NCI-H2107 treated with DMSO at 0.1 percent for 48 hours (cell line): Measurements from ENCODE around the gene NR5A2.
A peak's percentile ranks its signal among the peaks of the same experiment; 100 is the strongest.

Experiments
- DNase-seq: peaks from one replicate; lab custom pipeline; 2025; ENCODE audit not compliant: unreplicated experiment; lab: John Stamatoyannopoulos, UW

NR5A2 gene

DNA sequence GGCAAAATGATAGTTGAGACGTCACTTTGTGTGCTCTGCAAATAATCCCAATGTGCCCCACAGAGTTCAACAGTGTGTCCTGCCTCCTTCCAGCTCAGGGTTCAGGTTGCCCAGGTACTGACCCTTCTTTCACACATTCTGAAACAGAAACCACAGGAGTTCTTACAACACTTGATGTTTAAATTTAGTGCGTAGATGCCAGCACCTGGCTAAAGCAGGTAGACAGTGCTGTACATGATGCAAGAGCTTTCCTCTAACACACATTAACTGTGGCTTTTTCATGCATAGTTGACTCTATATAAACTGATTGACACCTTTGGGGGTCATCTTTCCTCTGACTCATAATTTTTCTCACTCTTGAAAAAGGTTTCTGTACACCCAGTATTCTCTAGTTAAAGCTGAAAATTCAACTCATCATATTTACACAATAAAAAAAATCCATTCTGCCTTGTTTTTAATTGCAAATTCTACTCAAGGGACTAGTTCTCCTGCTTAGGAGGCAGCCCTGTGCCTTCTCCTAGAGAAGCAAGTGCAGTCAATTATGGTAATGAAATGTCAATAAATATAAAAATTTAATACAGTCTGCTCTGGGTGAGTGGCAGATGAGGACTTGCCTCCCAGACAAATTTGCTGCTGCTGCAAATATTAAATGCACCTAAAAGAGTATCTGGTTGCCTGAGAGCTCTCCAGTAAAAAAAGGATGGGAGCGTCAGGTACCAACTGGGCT is 91.4 kb downstream of the NR5A2 start:
- peak; percentile 95 for DNase-seq

DNA sequence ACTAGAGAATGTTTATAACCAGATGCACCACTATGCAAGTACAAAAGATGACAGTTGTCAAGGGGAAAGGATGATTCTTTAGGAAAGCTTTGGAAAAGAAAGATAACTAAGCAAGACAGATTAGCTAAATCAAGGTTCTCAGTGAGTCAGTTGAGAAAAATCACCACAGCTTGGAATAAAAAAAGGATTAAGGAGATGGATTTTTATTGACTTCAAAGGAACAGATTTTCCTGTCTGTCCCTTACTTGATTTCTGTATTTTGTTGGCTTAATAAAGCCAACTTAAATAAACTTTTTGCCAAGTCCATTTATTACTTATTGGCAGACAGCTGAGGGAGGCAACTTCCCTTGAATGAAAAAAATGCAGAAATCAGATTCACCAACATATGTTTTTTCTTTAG is 93.9 kb downstream of the NR5A2 start:
- DNase-seq = no peak

DNA sequence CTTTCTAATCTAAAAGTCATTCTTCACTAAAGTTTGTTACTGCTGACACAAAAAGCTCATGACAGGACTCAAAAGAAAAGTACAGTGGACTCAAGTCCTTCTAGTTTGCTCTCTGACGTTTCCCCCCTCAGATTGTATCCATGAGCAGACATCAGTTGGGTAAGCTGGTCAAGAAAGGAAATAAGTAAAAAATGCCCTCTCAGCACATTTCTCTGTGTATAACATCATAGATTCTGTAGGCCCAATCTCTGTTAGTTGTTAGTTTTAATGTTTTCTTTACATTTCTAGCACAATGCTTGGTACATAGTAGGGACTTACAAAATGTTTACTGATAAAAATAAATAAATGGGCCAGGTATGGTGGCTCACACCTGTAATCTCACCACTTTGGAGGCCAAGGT is 96.8 kb downstream of the NR5A2 start:
- no peak for DNase-seq

DNA sequence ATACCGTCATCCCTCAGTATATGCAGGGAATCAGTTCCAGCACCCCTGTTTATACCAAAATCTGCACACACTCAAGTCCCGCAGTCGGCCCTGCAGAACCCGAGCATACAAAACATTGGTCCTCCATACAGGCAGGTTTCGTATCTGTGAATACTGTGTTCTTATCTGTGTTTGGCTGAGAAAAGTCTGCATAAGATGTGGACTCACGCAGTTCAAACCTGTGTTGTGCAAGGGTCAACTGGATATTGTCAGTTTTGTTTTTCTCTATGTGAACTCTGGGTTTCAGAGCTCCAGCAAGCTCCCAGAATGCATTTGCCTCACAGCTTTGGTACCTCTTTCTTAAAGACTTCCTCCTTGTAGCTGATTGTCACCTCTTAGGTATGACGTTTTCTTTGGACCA is 100.6 kb downstream of the NR5A2 start:
- DNase-seq = no peak

DNA sequence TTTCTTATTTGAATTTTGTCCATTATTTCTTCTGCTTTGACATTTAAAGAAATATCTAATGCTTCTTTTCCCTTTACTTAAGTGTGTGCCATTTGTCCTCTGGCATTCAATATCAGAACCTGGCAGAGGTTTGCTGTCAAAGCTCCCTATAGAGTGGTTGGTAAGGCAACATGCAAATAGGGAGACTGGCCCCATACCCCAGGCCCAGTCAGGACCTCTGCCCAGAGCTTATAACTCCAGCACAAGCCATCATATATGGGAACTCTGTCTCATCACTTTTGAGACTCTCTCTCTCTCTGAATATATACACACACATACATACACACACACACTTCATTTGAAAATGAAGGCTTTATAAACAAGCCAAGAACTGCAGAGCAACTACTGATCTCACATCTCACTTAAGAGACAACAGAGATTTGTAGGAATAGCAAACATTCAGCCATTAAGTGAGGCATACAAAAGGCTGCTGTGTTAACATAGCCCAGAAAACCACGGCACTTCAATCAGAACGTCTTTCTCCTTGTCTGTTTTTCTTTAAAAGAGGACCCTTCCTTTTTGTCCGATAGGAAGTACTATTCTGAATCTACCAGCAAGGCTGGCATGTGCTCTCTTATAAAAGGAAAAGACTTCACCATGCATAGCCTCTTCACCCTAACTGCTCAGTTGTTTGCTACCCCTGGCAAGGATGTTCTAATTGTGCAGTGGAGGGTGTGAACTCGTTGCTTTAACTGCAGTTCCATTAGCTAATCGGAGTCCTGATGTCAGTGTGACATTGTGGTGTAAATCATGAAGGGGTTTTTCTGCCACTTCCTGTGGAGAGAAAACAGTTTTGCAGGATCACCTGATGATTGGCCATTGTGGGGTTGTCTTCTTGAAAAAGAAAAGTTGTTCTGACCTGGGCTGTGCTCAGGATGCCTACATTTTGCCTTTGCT is 101.7 kb downstream of the NR5A2 start:
- no peak for DNase-seq

DNA sequence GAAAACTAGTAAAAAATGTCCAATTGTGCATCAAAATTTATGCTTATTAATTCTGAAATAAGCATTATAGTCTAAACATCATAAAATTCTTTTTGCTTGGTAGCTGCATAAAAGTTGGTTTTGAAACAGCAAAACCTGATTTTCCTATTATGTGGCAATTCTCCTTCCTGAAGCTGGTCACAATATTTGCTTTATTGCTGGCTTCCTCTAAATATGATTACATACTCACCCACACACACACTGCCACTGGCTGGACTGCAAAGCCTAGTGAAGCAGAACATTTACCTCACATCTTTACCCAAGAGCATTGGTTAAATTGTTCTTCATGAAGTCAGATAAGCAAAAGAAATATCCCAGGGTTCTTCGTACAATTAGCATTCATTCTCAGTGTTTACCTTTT is 103.0 kb downstream of the NR5A2 start:
- no peak for DNase-seq

DNA sequence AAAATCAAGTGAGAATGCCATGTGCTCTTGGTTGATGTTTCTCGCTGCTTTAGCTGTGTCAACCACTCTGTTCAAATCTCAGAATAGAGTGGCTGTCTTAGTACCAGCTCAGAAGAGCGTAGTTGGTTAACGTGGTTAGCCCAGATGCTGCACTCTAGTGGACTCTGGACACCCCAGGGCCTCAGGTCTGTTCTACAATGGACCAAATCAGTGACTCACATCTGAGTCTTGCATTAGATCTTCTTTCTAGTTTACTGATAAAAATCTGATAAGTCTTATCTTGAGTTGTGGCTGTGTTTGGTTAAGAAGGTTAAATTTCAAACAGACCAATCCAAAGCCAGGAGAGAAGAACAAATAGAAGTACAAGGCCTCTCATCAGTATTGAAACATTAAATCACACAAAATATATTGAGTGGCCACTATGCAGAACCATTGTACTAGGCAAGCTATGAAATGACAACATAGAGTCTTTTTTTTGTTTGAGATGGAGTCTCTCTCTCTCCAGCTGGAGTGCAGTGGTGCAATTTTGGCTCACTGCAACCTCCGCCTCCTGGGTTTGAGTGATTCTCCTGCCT is 104.1 kb downstream of the NR5A2 start:
- no peak for DNase-seq

DNA sequence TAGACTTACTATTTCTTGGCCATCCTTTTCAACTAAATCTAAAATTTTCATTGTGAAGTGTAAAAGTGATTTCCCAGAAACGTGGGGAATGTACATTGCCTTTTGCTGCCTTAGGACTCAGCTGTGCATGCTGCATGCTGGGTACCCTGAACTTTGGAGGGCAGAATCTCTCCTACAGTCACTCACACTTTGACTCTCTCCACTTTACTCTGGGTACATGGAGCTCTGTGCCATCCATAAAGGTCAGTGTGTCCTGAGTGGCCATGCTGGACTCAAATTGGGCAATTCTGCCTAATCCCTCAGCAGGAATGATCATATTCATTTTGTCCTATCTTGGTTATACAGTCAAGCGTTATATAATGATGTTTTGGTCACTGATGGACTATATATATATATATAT is 105.6 kb downstream of the NR5A2 start:
- DNase-seq = no peak

DNA sequence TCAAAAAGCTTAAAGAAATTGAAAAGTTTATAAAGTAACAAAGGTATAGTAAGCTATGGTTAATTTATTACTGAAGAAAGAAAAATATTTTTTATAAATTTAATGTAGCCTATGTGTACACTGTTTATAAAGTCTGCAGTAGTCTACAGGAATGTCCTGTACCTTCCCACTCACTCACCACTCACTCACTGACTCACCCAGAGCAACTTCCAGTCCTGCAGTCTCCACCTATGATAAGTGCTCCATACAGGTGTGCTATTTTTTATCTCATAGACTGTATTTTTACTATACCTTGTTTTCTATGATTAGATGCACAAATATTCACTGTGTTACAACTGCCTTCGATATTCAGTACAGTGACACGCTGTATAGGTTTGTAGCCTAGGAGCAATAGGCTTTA is 106.6 kb downstream of the NR5A2 start:
- no peak for DNase-seq

DNA sequence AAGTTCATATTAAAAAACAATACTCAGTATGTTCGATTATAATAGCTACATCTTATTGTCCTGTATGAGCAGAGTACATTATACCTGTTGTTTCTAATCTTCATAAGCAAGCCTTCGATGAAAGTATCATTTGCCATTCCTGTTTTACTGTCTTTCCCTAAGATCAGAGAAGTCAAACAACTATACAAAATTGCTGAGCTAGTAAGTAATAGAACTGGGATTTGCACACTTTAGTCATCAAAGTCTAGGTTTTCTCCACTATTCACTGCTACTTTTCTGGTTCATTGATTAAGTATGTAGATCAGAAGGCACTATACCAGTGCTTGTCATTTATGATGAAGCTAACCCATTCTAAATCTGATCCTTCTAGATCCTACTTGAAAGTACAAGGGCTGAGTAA is 108.9 kb downstream of the NR5A2 start:
- no peak for DNase-seq

DNA sequence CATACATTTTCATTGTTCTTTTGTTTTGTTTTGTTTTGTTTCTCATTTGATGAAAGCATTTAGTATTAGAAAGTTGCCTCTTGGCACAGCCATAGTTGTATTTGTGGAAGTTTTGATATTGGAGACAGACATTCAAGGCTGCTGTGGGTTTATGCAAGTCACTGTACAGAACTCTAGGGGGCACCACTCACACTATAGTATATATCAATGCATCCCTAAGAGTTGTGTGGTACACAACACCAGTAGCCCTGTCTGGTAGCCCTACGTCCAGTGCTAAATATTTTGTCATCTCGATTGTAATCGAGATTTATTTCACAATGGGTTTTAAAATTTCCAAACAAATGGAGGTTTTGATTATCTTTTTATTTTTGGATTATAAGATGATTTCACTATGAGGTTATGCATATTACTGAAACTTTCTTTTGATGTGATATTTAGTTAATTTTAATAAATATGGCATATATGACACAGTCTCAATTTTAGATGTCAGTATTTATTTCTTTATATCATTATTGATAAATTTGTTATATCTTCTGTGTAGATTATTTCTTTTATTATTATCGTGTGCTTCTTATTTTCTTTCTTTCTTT is 112.2 kb downstream of the NR5A2 start:
- DNase-seq = peak; percentile 86

DNA sequence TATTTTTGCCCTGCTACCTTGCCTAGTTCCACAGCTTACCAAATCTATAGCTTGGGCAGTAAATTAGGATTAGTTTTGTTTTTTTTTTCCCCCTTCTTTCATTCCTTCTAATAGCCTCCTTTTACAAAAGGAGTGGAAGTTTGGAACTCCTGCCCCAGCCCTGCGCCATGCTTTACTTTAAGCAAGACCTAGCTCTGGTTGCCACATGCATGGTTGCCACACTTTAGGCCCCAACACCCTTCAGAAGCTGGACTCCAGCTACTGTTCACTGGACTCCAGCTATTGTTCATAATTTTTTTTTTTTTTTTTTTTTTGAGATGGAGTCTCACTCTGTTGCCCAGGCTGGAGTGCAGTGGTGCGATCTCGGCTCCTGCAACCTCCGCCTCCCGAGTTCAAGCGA is 115.8 kb downstream of the NR5A2 start:
- DNase-seq = no peak

DNA sequence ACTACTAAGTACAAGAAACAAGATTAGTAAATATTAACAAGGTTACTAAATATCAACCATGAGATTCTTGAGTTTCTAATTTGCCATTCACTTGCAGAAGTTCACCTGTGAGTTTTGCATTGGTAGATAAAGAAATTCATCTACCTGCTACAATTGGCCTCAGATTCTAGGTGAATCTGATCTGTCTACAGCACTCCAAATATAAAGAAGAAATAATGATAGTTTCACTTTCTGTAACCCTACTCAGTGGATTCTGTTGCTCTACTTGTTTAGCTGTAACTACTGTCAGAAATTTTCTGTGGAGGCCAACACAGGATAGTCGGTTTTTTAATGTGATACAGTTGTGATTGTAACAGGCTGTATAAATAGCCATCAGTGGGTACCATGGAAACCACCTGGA is 118.6 kb downstream of the NR5A2 start:
- DNase-seq = no peak

DNA sequence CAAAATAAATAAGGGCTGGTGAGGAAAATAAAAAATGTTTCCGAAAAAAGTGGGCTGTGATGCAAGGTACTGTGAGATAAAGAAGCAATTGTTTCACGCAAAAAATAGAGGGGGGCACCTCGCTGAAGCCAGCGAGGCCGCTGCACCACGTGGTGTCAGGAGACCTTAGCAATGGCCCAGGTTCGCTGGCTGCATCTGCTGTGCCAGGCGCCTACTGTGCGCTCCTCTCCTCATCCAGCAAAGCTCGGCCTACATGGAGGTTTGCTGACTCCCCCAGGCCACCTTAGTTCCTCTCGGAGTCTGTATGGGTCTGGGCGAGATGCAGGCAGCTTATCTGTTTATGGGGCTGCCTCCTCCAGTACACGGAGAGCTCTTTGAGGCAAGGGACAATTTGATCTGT is 119.6 kb downstream of the NR5A2 start:
- no peak for DNase-seq

DNA sequence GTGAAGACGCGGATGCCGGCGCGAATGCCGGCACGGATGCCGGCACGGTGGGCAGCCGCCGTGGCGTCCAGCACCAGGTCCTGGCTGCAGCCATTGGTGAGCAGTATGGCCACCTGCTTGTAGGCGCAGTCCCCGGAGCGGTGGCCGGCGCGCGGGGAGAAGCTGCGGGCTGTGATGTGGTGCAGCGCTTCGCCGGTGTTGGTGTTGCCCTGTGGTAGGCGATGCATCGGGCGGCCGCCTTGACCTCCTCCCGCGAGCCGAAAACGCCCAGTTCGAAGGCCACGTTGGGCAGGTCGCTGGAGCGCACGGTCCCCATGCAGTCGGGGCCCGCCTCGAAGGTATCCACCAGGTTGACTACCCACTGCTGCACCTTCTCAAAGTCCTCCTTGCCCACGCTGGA is 120.2 kb downstream of the NR5A2 start:
- no peak for DNase-seq

DNA sequence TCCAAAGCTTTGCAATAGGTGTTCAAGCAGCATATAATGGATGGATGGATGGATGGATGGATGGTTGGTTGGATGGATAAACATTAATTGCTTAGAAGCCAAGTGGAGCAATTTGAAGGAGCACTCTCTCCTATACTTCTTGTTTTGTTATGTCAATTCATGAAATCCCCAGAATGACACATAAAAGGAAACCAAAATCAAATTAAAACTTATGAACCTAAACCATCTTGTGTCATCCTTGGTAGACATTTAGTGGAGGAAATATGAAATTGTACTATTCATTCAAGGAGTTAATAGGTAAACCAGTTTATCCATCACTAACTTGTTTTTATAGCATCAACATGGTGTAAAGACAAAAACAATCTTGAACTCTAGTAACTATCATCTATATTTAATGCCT is 122.5 kb downstream of the NR5A2 start:
- DNase-seq = no peak

DNA sequence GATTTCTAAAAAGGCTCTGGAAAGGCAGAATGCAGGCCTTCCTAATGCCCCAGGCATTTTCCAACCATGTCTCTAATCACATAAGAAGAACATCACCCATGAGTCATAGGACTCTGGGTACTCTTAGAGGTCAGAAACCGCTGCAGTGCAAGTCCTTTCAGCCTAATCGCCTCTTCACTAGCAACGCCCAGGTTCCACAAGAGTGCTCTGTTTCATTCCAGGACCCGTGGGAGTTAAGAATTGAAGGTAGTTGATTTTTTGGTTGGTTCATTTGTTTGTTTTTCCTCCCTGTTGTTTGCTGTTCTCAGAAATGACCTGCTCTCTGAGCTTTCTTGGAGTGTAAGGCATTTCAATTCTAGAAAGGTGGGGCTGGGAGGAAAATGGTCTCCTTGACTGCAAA is 123.2 kb downstream of the NR5A2 start:
- peak; percentile 65 for DNase-seq

DNA sequence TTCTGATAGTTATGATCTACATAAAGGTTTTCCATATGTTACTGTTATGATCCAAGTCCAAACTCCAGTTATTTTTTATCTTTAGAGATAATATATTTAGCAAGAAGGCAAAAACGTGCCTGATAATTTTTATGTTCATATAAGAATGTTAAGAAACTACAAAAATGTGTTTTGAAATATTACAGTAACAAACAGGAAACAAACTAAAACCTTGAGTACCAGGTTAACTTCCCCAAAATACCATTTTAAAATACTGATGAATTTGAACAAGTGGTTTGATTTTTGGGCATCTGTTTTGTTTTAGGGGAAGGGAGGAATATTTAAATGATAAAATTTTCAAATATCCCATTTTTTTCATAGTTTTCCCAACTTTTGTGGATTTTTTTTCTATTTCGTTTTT is 124.8 kb downstream of the NR5A2 start:
- DNase-seq = no peak

DNA sequence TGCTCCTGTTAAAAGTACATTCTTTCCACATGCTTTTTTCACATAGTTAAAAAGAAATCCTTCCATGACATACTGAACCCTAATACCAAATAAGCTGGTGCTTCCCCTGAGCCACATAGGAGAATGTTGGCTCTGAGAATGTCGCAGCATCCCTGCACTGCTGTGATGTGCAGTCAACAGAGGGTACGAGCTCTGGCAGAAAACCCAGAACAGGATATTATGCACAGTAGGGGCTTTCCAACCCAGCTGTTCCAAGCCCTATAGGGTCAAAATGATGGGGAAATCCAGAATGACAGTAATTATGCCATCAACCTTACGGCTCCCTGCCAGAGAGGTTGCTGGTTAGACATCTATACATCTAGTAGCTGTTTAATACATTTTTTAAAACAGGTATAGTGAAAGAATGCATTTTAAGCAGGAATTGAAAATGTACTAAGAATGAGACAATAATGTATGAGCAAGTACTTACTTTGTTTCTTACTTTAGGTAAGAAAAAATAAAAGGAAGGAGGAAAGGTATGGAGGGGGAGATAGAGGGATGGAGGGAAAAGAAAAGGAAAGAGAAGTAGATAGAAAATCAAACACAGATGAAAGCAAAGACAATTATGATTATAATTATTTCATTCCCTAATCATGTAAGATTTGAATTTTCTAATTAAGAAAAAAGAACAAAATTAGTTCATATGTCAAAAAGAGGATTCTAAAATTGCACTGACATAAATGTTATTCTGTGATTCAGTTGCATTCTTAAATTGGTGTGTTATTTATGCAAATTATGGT is 126.0 kb downstream of the NR5A2 start:
- no peak for DNase-seq

DNA sequence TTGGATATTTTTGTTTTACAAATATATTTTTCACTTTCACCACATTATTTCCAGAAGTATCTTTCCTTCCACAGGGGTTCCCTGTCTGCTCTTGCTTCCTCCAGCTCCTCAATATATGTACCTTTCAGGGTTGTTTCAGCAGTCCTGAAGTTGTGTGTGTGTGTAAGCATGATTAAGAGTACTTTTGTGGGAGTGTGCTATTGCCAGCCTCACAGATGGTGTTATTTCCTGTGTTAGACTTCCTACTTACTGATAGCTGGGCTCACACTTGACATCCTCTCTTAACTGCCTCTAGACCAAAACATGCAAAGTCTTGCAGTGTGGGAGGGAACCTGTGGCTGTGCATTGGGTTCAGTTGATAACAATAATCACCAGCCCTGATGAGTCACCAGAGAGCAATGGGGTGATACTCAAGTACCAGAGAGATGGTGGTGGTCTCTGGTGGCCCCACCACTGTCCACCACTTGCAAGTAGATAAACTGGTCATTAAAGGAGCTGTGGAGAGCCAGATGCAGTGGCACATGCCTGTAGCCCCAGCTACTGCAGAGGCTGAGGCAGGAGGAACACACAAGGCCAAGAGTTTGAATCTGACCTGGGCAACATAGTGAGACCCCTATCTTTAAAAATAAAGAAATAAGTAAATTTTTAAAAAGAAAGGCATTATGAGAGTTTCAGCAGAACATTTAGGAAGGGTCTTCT is 126.7 kb downstream of the NR5A2 start:
- DNase-seq = no peak
